GM12878 (cell line): ENCODE data around the gene GOLGA6L26. TPM values are rescaled to one million over a fixed set of nuclear protein-coding genes. Genes with fewer than 3 reads are reported as not detected.
"Not testable (repeated sequence)": the region's sequence is repeated elsewhere in the genome, so short reads cannot be mapped to it uniquely, and the experiment has no call there.

Experiments
- ATAC-seq: fragments of 200-7000 bp; cut with Tn5 transposase; 3 replicates; pipeline ENCODE4 v1.9.1; 2020; ENCODE audit warnings: mild to moderate bottlenecking, moderate library complexity
- BruUV-seq: library from RNA; stranded (reverse); fragments of 400-500 nt; replicated peaks from 2 replicates; lab custom pipeline; 2021; lab: Mats Ljungman, UMichigan
- CTCF ChIA-PET: fragments of 300-600 bp; sonication (Branson Sonifier 250); formaldehyde crosslinking; extraction: SDS; loops from one replicate; lab custom pipeline; 2021; ENCODE audit warnings: inconsistent platforms; lab: Yijun Ruan, JAX
- POLR2A ChIA-PET: fragments of 350-600 bp; formaldehyde crosslinking; extraction: SDS; loops from one replicate; lab custom pipeline; 2021; ENCODE audit warnings: inconsistent platforms; lab: Charles Lee
- RAD21 ChIA-PET: fragments of 300-600 bp; sonication (Branson Sonifier 250); formaldehyde crosslinking; loops from one replicate; lab custom pipeline; 2023; ENCODE audit warnings: antibody characterized with exemption; ENCODE audit not compliant: unreplicated experiment; lab: Charles Lee
- SMC1A ChIA-PET: fragments of 300-600 bp; sonication (Branson Sonifier 250); formaldehyde crosslinking; loops from one replicate; lab custom pipeline; 2023; ENCODE audit not compliant: unreplicated experiment, uncharacterized antibody; lab: Charles Lee
- DNase-seq: peaks from one replicate; pipeline ENCODE4 v3.0.0-alpha.2; 2011; ENCODE audit warnings: low read depth, low spot score
- FAIRE-seq: peaks from 3 replicates; lab custom pipeline; 2011; peaks lifted over from hg19 to GRCh38; lab: Jason Lieb, UNC
- H2AFZ ChIP-seq: 2 replicates; pipeline ENCODE4 v1.6.0; 2011; ENCODE audit warnings: low read depth, low read length, control low read depth; ENCODE audit not compliant: control insufficient read depth
- H3K27ac ChIP-seq: 2 replicates; pipeline ENCODE4 v1.5.1; 2011; ENCODE audit warnings: control low read depth; ENCODE audit not compliant: control insufficient read depth, insufficient read depth
- H3K27me3 ChIP-seq, 2 experiments: replicated peaks in 1 of 2; 2 replicates each; pipeline versions ENCODE4 v1.6.0 to v1.6.1; 2011; ENCODE audit warnings: low read length in 1 of 2; ENCODE audit not compliant: control insufficient read depth in 2 of 2, insufficient read depth in 2 of 2
- H3K36me3 ChIP-seq, 2 experiments: 2 replicates each; pipeline ENCODE4 v1.5.1; 2011; ENCODE audit warnings: low read length in 1 of 2; ENCODE audit not compliant: control insufficient read depth in 2 of 2, insufficient read depth in 2 of 2
- H3K4me1 ChIP-seq: 2 replicates; pipeline ENCODE4 v1.6.1; 2011; ENCODE audit warnings: mild to moderate bottlenecking, low read length, moderate library complexity, mixed read lengths; ENCODE audit not compliant: control insufficient read depth, insufficient read depth
- H3K4me2 ChIP-seq: 2 replicates; pipeline ENCODE4 v1.6.0; 2011; ENCODE audit warnings: control low read depth; ENCODE audit not compliant: control insufficient read depth, insufficient read depth
- H3K4me3 ChIP-seq: fragments of 200-600 bp; sonication (generic); 2 replicates; pipeline ENCODE4 v1.5.1; 2016
- H3K79me2 ChIP-seq: 2 replicates; pipeline ENCODE4 v1.6.0; 2011; ENCODE audit warnings: low read length; ENCODE audit not compliant: control insufficient read depth, insufficient read depth
- H3K9ac ChIP-seq: 2 replicates; pipeline ENCODE4 v1.8.0; 2011; ENCODE audit warnings: low read length, control low read depth, mixed read lengths; ENCODE audit not compliant: control insufficient read depth, insufficient read depth
- H3K9me3 ChIP-seq: replicated peaks from 3 replicates; pipeline ENCODE4 v1.5.1; 2011; ENCODE audit warnings: mild to moderate bottlenecking, low read length; ENCODE audit not compliant: control insufficient read depth, insufficient read depth
- H4K20me1 ChIP-seq: 2 replicates; pipeline ENCODE4 v1.6.0; 2011; ENCODE audit not compliant: control insufficient read depth, insufficient read depth
- WGBS: methylation state at CpG from one replicate; pipeline ENCODE4 v1.1.6; 2016; ENCODE audit warnings: low lambda C conversion rate; ENCODE audit not compliant: insufficient replicate concordance, insufficient coverage; ENCODE audit errors: missing lambda C conversion rate; 5-methylcytosine and 5-hydroxymethylcytosine counted together
- in situ Hi-C: fragments of 300-500 bp; cut with MboI; formaldehyde crosslinking; loops from 9 replicates; pipeline ENCODE4 v1.14.3; 2018; ENCODE audit warnings: mixed read lengths
- intact Hi-C: fragments of 100-400 bp; cut with micrococcal nuclease; formaldehyde crosslinking; loops from one replicate; pipeline ENCODE4 v1.14.2; 2022; ENCODE audit not compliant: unreplicated experiment
- polyA plus RNA-seq, 11 experiments: library from polyadenylated mRNA; depleted of rRNA in 4 of 11; unstranded in 6 of 11; stranded (reverse) in 5 of 11; fragments of >200 nt; fragmentation: Nextera tagmentation in 4 of 11; fragmentation: Illumina TruSeq in 1 of 11; extraction: Ambion mirVana in 4 of 11; extraction: Trizol in 1 of 11; gene quantifications; 1 replicate in 1 of 11; 2 replicates in 10 of 11; pipeline versions ENCODE4 v1.2.1 to v1.2.3, GENCODE V29; 2011 to 2016; ENCODE audit warnings: inconsistent platforms in 2 of 11, missing spikeins in 2 of 11, low read depth in 1 of 11
- total RNA-seq, 4 experiments: library from RNA; depleted of rRNA in 3 of 4; stranded (reverse); fragments of >200 nt in 3 of 4; fragmentation: Illumina TruSeq in 1 of 4; extraction: Trizol in 1 of 4; gene quantifications; 2 replicates each; pipeline versions ENCODE4 v1.2.1 to v1.2.3, GENCODE V29; 2013 to 2021

GOLGA6L26 gene
- total and polyA plus RNA-seq, 10 of the 15 experiments (the other 5 are each of a cell fraction or from before 2014, with no cell fraction given): not detected

DNA sequence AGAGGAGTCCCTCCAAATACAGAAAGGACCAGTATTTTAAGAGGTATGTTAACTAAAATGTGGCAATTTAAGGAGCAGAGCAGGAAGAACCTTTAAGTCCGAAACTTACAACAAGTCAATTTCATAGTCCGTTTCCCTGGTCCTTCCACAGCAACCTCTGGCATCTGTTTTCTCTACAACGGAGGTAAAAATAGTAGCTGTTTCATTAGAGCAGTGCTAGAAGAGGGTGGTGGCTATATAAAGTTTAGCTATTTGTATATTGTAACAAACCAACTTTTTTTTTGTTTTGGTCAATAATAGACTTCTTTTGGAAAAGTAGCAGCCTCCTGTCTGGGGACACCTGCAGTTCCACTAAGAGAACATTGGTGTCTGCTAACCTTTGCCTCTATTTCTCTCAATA is 37.9 kb upstream of the GOLGA6L26 start:
- intact Hi-C loops, H3K36me3 ChIP-seq, H2AFZ ChIP-seq, FAIRE-seq, H3K27ac ChIP-seq, CTCF ChIA-PET, H3K27me3 ChIP-seq, in situ Hi-C loops, RAD21 ChIA-PET, H3K9me3 ChIP-seq, SMC1A ChIA-PET, H3K4me3 ChIP-seq, H3K9ac ChIP-seq, POLR2A ChIA-PET, BruUV-seq, H3K4me2 ChIP-seq, H3K79me2 ChIP-seq, ATAC-seq, H4K20me1 ChIP-seq, DNase-seq, H3K4me1 ChIP-seq: not testable (repeated sequence)
- 39% methylated on average over 3 of the region's 3 CpGs for WGBS

DNA sequence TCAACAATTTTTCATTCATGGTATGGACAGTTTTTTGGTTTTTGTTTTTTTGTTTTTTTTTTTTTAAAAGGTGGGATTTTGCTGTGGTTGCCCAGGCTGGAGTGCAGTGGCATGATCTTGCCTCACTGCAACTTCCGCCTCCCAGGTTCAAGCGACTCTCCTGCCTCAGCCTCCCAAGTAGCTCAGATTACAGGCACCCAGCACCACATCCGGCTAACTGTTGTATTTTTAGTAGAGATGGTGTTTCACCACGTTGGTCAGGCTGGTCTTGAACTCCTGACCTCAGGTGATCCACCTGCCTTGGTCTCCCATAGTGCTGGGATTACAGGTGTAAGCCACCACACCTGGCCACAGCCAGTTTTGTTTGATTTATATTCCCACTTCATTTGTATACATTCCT is 37.1 kb upstream of the GOLGA6L26 start:
- H3K9me3 ChIP-seq, H2AFZ ChIP-seq, FAIRE-seq, H3K27ac ChIP-seq, H3K4me1 ChIP-seq, H3K79me2 ChIP-seq, H3K36me3 ChIP-seq, SMC1A ChIA-PET, H3K4me3 ChIP-seq, H4K20me1 ChIP-seq, intact Hi-C loops, CTCF ChIA-PET, BruUV-seq, H3K4me2 ChIP-seq, RAD21 ChIA-PET, ATAC-seq, H3K9ac ChIP-seq, H3K27me3 ChIP-seq, DNase-seq, in situ Hi-C loops, POLR2A ChIA-PET: not testable (repeated sequence)
- 33% methylated on average over 4 of the region's 4 CpGs for WGBS
